ENCODE results near the gene OSBPL1A. TPM values are rescaled to one million over a fixed set of nuclear protein-coding genes. Genes with fewer than 3 reads are reported as not detected.

The OSBPL1A gene
- total RNA-seq, 1 experiment from 2014 or later: 21.5 TPM

DNA sequence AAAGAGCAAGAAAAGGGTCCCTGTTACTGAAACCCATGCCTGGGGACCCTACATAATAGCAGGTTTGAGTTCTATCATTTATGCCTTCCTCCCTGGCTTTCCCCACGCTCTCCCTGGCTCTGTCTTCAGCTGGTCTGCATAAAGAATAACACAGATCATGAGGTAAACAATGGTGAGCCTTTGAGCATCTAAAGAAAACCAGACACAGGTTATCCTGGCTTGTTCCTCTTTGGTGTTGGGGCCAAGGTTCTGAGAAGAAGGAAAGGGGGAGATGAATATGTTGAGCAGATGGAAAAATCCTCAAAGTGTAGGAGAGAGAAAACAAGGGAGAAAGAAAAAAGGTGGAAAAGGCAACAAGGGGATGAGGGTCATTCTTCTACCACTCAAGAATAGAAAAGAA is 131.5 kb downstream of the OSBPL1A start:
- Mint-ChIP-seq H3K36me3 (ENCODE audit: insufficient read depth, unreplicated experiment) (peaks cover 6% of the 10 kb centered on the region), H3K4me1 (ENCODE audit: insufficient read depth, unreplicated experiment) (peaks cover 32% of the 10 kb centered on the region), H3K4me3 (ENCODE audit: unreplicated experiment) (no peak overlapping the region), H3K27me3 (ENCODE audit: insufficient read depth, unreplicated experiment) (no peaks in the 10 kb centered on the region), H3K27ac (ENCODE audit: low read depth, unreplicated experiment) (no peak overlapping the region), H3K9me3 (ENCODE audit: unreplicated experiment) (no peaks in the 10 kb centered on the region)
- POLR2A ChIA-PET: interaction anchor here (0.5 kb wide), 1 partner anchor 10 kb away, joined by 3 read pairs; no protein-coding TSS in a partner anchor
- DNase-seq (ENCODE audit: unreplicated experiment): no peak
- CTCF ChIA-PET: interaction anchor here (0.5 to 0.7 kb wide), 2 partner anchors 90 to 486 kb away, joined by 3 read pairs; no protein-coding TSS in a partner anchor
- TF ChIP-seq, protein P1, sequence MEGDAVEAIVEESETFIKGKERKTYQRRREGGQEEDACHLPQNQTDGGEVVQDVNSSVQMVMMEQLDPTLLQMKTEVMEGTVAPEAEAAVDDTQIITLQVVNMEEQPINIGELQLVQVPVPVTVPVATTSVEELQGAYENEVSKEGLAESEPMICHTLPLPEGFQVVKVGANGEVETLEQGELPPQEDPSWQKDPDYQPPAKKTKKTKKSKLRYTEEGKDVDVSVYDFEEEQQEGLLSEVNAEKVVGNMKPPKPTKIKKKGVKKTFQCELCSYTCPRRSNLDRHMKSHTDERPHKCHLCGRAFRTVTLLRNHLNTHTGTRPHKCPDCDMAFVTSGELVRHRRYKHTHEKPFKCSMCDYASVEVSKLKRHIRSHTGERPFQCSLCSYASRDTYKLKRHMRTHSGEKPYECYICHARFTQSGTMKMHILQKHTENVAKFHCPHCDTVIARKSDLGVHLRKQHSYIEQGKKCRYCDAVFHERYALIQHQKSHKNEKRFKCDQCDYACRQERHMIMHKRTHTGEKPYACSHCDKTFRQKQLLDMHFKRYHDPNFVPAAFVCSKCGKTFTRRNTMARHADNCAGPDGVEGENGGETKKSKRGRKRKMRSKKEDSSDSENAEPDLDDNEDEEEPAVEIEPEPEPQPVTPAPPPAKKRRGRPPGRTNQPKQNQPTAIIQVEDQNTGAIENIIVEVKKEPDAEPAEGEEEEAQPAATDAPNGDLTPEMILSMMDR (IDR thresholded peaks at IDR 0.05; ENCODE audit: unreplicated experiment): no peak
- BruUV-seq (replicated peaks): no TSS peak
- intact Hi-C loops (cut with micrococcal nuclease): no loop called here

DNA sequence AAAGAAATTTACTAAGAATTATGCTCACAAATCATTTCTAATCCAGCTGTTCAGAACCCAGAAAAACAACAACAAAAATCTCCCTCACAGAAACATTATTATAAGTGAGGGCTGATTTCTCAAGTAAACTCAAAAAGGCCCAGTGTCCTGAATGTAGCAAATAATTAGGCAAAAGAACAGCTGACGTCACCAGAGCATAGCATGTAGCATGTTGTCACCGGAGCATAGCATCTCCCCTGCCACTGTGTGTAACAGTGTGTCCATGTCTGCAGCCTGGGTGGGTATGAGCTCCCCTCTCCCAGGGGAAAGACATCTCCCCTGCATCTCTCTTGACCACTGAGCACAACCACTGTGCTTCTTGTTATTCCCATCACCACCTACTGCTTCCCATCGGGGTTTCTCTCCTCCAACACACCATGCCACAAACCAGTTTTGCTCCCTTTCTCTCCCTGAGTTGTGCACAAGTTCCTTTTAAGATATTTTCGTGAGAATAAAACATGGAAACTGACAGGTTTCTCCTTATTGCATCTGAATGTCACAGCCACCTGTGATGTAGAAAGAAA is 132.0 kb downstream of the OSBPL1A start:
- intact Hi-C loops (cut with micrococcal nuclease): no loop called here
- no peak for DNase-seq (ENCODE audit: unreplicated experiment)
- Mint-ChIP-seq H3K4me1 (ENCODE audit: insufficient read depth, unreplicated experiment) (peaks cover 30% of the 10 kb centered on the region), H3K36me3 (ENCODE audit: insufficient read depth, unreplicated experiment) (peaks cover 6% of the 10 kb centered on the region), H3K4me3 (ENCODE audit: unreplicated experiment) (no peak overlapping the region), H3K27ac (ENCODE audit: low read depth, unreplicated experiment) (no peak overlapping the region), H3K27me3 (ENCODE audit: insufficient read depth, unreplicated experiment) (no peaks in the 10 kb centered on the region), H3K9me3 (ENCODE audit: unreplicated experiment) (no peaks in the 10 kb centered on the region)
- TF ChIP-seq, protein P1 (IDR thresholded peaks at IDR 0.05; ENCODE audit: unreplicated experiment): no peak
- CTCF ChIA-PET: interaction anchor here (0.7 kb wide), 1 partner anchor 89 kb away, joined by 3 read pairs; no protein-coding TSS in a partner anchor
- POLR2A ChIA-PET: interaction anchor here (0.5 kb wide), 1 partner anchor 11 kb away, joined by 3 read pairs; no protein-coding TSS in a partner anchor
- no TSS peak for BruUV-seq (replicated peaks)

DNA sequence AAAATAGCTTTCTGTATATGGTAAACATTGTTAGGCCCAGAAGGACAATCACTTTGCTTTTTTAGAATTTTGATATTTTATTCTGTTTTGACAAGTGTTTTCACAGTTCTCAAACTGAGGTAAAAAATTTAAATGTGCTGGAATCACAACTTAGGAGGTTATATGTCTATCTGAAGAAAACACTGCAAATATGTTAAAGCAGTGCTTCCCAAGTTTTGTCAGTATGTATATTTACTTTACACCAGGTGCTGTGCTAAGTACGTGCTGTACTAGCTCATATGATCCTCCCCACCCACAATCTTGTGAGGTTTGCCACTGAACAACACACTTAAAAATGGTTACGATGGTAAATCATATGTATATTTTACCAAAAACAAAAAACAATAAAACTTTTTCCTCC is 134.6 kb downstream of the OSBPL1A start:
- CTCF ChIA-PET: no interaction called here
- no TSS peak for BruUV-seq (replicated peaks)
- DNase-seq (ENCODE audit: unreplicated experiment): no peak
- intact Hi-C loops (cut with micrococcal nuclease): no loop called here
- Mint-ChIP-seq H3K36me3 (ENCODE audit: insufficient read depth, unreplicated experiment) (peaks cover 6% of the 10 kb centered on the region), H3K4me3 (ENCODE audit: unreplicated experiment) (no peak overlapping the region), H3K27ac (ENCODE audit: low read depth, unreplicated experiment) (no peak overlapping the region), H3K27me3 (ENCODE audit: insufficient read depth, unreplicated experiment) (no peaks in the 10 kb centered on the region), H3K9me3 (ENCODE audit: unreplicated experiment) (no peaks in the 10 kb centered on the region), H3K4me1 (ENCODE audit: insufficient read depth, unreplicated experiment) (peaks cover 10% of the 10 kb centered on the region)
- TF ChIP-seq, protein P1 (IDR thresholded peaks at IDR 0.05; ENCODE audit: unreplicated experiment): no peak
- POLR2A ChIA-PET: interaction anchor here (0.6 to 1.9 kb wide), 4 partner anchors 8 to 134 kb away, joined by 3 to 5 read pairs (median 4); no protein-coding TSS in a partner anchor

DNA sequence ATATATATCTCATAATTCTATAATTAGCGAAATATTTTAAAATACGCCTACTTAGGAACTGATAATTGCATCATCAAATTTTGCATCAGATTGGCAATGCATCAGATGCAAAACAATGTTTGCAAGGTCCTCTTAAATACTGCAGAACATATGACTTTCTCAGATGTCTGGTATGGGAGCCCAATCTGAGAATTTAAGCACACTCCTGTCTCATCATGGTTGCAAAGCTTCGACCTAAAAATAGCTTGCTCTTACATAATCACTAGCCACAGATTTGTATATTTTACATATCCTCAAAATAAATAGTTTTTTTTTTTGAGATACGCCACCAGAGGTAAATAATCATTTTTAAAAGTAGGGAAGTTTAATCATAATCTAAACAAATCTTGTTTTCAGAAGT is 135.5 kb downstream of the OSBPL1A start:
- TF ChIP-seq, protein P1 (IDR thresholded peaks at IDR 0.05; ENCODE audit: unreplicated experiment): no peak
- Mint-ChIP-seq H3K27me3 (ENCODE audit: insufficient read depth, unreplicated experiment) (no peaks in the 10 kb centered on the region), H3K4me3 (ENCODE audit: unreplicated experiment) (no peak overlapping the region), H3K36me3 (ENCODE audit: insufficient read depth, unreplicated experiment) (peaks cover 6% of the 10 kb centered on the region), H3K4me1 (ENCODE audit: insufficient read depth, unreplicated experiment) (peaks cover 10% of the 10 kb centered on the region), H3K27ac (ENCODE audit: low read depth, unreplicated experiment) (no peak overlapping the region), H3K9me3 (ENCODE audit: unreplicated experiment) (no peaks in the 10 kb centered on the region)
- CTCF ChIA-PET: interaction anchor here (0.6 to 1.8 kb wide), 2 partner anchors 32 to 85 kb away, joined by 4 read pairs; no protein-coding TSS in a partner anchor
- BruUV-seq (replicated peaks): no TSS peak
- POLR2A ChIA-PET: interaction anchor here (0.5 to 1.9 kb wide), 5 partner anchors 8 to 135 kb away, joined by 3 to 5 read pairs (median 4); no protein-coding TSS in a partner anchor
- DNase-seq (ENCODE audit: unreplicated experiment): no peak
- intact Hi-C loops (cut with micrococcal nuclease): no loop called here

Measured in MCF 10A (cell line).